ENCODE results near the gene FRMD3.

The FRMD3 gene

GRCh38 chr9:83209188-83209731, 328.9 kb downstream of the FRMD3 start:
- TF ChIP-seq, protein P1, sequence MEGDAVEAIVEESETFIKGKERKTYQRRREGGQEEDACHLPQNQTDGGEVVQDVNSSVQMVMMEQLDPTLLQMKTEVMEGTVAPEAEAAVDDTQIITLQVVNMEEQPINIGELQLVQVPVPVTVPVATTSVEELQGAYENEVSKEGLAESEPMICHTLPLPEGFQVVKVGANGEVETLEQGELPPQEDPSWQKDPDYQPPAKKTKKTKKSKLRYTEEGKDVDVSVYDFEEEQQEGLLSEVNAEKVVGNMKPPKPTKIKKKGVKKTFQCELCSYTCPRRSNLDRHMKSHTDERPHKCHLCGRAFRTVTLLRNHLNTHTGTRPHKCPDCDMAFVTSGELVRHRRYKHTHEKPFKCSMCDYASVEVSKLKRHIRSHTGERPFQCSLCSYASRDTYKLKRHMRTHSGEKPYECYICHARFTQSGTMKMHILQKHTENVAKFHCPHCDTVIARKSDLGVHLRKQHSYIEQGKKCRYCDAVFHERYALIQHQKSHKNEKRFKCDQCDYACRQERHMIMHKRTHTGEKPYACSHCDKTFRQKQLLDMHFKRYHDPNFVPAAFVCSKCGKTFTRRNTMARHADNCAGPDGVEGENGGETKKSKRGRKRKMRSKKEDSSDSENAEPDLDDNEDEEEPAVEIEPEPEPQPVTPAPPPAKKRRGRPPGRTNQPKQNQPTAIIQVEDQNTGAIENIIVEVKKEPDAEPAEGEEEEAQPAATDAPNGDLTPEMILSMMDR (IDR thresholded peaks at IDR 0.05; ENCODE audit: extremely low read depth, missing control alignments): no peak
- no peak for DNase-seq (ENCODE audit: low spot score)

DNA sequence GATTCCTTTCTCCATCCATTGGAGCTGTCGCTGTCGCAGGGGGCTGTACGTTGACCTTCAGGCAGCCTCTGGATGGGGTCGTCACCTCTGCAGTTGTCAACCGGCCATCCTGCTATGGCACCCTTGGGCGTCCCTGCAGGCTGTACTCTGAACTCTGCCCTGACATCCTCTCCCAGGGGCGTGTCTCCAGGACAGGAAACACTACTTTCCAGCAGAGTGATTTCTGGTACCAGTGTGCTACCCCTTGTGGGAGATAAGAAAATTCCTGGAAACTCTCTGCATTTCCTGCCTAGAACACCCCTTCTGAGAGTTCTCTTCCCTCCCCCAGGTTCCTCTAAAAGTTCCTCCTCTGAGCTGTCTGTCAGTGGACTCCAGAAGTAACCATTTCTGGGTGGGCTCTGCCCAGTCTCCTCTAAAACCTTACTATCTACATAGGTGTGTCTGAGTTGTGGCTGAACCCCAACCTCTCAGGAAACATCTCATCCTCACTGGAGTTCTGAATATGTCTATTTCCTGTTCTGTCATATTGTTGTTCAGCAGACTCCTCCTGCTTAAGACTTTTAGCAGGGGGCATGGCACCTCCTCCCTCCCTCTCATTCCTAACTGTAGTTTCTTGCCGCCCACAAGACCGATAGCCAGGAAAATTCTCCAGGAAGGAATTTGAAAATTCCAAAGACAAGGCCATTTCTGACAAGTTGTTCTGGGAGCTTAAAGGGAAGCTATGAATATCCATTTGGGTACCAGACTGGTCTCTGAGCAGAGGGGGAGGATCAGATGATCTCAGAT, 329.9 kb downstream of the FRMD3 start:
- DNase-seq (ENCODE audit: low spot score): no peak
- TF ChIP-seq, protein P1 (IDR thresholded peaks at IDR 0.05; ENCODE audit: extremely low read depth, missing control alignments): no peak

- TF ChIP-seq, protein P1 (IDR thresholded peaks at IDR 0.05; ENCODE audit: extremely low read depth, missing control alignments): no peak
- no peak for DNase-seq (ENCODE audit: low spot score)
These were observed 334.2 kb downstream of the FRMD3 start for GRCh38 chr9:83204047-83204446.

GRCh38 chr9:83200531-83200930, 337.7 kb downstream of the FRMD3 start:
- TF ChIP-seq, protein P1 (IDR thresholded peaks at IDR 0.05; ENCODE audit: extremely low read depth, missing control alignments): no peak
- DNase-seq (ENCODE audit: low spot score): no peak

DNA sequence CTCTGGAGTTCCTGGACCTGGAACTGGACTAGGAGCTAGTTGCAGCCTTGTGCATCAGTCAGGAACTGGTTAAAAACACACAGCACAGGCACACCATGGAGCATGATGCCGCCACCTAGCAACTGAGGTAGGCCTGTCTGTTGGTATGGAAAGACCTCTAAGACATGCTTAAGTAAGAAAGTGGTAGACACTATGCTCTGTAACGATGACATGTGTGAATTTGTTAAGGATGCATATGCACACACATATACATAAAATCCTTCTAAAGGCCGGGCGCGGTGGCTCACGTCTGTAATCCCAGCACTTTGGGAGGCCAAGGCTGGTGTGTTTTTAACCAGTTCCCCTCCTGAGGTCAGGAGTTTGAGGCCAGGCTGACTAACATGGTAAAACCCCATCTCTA, 338.4 kb downstream of the FRMD3 start:
- TF ChIP-seq, protein P1 (IDR thresholded peaks at IDR 0.05; ENCODE audit: extremely low read depth, missing control alignments): no peak
- DNase-seq (ENCODE audit: low spot score): no peak

DNA sequence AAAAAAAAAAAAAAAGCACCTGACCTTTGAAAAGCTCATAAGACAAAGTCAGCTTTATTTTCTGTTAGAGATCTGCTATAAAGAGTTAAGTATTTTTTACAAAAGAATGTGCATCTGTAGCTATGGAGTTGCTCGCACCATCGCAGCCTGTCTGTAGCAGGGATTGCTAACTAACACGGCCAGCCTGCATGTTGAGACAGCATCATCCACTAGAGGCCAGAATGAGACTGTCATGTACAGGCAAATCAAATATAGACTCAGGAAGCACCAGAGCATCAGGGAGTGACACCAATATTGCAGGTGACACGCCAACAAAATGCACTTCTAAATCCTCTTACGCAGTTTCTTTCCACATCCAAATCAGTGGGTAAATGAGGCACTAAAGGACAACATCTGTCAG, 339.0 kb downstream of the FRMD3 start:
- TF ChIP-seq, protein P1 (IDR thresholded peaks at IDR 0.05; ENCODE audit: extremely low read depth, missing control alignments): no peak
- DNase-seq (ENCODE audit: low spot score): no peak

DNA sequence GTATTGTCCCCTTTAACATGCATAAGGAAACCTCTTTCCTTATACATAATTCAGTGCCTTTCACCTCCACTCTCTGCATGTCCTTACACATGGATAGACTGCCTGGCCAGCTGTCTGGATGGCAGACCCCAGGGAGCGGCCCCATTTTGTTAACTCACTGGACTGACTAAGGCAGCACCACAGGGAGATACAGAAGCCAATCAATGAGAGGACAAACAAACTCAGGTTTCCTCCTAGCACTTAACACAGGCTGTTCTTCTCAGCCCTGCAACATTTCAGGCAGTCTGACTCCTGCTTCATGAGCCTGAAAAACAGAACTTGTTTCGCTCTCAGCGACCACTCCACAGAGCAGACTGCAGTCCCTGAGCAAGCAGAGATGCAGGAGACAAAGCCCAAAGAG, 339.8 kb downstream of the FRMD3 start:
- TF ChIP-seq, protein P1 (IDR thresholded peaks at IDR 0.05; ENCODE audit: extremely low read depth, missing control alignments): no peak
- no peak for DNase-seq (ENCODE audit: low spot score)

All from GM20000 (cell line).